ENCODE data around the gene TMEM51. TPM values are rescaled to one million over a fixed set of nuclear protein-coding genes. Genes with fewer than 3 reads are reported as not detected.

The TMEM51 gene
- total RNA-seq, 2 donors from 2014 or later = 23.4 to 27.4 TPM

DNA sequence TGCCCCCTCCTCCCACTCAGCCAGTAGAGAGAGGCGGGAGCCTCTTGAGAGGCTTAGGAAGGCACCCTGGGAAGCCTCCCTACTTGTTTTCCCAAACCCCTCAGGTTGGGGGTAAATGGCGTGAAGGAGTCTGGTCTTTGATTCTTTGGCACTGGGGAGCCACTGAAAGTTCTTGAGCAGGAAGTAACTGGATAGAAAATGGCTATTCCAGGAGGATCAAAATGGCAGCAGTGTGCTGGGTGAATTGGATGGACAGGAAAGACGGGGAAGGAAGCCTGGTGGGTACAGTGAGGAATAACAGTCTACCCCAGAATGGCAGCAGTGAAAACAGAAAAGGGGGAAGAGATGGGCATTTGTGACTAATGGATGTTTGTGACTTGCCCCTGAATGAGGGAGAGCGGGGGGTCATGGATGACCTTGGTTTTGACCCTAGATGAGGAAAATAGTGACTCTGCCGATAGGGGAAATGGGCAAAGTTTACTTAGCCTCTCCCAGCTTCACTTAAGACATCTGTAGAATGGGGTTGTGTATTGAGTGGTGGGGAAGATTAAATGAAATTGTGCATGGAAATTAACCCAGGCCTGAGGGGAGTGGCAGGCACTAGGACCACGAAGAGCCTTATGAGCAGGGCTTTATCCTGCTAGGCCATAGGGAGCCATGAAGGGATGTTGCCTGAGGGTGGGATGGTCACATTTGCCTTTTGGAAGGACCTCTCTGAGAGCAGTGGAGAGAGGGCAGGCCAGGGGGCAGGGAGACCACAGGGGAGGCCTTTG, 32.7 kb downstream of the TMEM51 start:
- intact Hi-C loops (cut with DNase I, micrococcal nuclease) = no loop called here
- ATAC-seq = no peak
- no peak for DNase-seq

DNA sequence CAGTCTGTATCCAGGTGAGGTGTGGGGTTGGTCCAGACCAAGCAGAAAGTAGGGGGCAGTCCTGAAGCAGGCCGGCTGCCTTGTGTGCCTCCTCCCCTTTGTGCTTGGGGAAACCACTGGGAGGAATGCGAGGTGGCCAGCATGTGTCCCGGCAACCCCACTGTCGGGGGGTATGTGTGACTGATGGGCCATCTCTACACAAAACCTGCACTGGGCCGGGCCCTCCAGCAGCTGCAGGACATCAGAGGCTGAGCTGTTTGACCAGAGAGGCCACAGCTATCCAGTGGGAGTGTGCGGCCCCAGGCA, 33.3 kb downstream of the TMEM51 start:
- DNase-seq (no peak), ATAC-seq (no peak)
- intact Hi-C loops (cut with DNase I, micrococcal nuclease) = no loop called here

DNA sequence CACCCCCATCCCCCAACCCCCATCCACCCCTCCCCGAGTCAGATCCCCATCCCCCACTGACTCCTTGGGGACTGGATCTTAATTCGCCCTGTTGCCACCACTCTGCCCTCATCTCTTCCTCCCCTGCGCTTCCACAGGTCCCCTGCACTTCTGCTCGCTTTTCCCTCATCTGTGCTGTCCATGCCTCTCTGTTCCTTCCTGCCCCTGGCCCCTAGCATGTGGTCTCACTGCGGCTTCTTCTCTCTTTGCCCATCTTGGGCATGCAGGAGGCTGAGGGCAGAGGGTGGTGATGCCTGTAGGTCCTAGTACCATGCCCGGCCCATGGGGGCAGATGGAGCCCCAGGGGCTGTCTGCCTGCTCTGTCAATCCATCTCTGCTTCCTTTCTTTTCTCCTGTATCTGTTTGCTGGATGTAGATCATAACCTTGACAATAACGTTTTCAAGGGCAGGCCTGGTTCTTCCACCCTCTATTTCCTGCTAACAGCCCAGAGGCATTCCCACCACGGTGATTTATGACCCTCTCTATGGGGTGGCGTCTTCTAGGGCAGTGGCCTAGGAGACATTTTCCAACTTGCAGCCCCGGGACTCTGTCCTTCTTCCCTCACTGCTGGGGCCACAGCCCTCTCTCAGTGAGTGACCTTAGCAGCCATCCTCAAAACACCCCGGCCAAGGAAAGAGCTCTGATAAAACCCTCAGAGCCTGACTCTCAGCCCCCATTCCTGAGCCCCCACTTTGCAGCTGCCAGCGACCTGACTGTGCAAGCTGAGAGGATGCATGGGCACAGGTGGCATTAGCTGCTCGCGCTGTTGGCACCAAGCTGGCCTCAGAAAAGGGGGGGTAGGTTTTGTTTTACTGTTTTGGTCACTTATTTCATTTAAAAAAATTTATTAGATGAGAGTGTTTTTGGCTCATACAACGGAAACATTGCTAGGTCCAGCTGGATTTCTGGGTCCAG, 33.9 kb downstream of the TMEM51 start:
- ATAC-seq = peak; percentile 59

DNA sequence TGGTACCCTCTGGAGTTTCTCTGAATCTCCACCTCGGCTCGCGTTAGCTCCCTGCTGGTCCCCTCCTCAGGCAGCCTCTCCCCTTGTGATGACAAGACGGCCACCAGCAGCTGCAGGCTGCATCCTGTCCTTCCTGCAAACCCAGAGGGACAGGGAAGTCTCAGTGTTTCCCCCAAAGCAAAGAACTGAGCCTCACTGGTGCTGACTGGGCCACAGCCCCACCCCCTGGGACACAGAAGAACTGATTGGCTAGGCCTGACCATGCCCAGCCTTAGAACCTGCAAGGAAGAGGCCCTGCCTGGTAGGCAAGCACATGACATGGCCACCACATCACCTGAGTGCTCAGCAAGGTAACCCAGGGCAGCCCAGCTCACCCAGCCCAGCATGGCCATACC, 34.6 kb downstream of the TMEM51 start:
- DNase-seq = peak in 1 of 2 donors; percentile 60
- intact Hi-C loops (cut with DNase I, micrococcal nuclease) = no loop called here
- ATAC-seq = peak; percentile 56

More for the DNA sequence above, 33.9 kb downstream of the TMEM51 start:
- no peak for DNase-seq
- intact Hi-C loops (cut with DNase I, micrococcal nuclease) = no loop called here

DNA sequence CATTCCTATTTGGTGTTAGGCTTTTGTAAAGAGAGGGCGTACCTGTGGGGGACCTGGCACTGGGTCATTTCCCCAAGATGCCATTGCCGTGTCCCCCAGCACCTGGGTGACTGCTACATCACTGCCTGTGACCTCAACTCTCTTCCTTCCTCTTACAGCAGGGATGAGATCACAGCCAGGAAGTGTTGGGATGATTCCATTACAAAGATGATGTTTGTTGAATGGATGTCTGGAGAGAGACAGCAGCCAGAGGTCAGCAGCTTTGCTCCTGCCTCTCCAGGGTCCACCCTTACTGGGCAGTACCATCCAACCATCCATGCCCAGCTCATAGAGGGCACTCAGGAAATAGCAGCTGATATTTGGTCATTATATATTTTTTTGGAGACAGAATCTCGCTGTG, 35.1 kb downstream of the TMEM51 start:
- intact Hi-C loops (cut with DNase I, micrococcal nuclease) = no loop called here
- no peak for DNase-seq
- ATAC-seq = peak; percentile 16

DNA sequence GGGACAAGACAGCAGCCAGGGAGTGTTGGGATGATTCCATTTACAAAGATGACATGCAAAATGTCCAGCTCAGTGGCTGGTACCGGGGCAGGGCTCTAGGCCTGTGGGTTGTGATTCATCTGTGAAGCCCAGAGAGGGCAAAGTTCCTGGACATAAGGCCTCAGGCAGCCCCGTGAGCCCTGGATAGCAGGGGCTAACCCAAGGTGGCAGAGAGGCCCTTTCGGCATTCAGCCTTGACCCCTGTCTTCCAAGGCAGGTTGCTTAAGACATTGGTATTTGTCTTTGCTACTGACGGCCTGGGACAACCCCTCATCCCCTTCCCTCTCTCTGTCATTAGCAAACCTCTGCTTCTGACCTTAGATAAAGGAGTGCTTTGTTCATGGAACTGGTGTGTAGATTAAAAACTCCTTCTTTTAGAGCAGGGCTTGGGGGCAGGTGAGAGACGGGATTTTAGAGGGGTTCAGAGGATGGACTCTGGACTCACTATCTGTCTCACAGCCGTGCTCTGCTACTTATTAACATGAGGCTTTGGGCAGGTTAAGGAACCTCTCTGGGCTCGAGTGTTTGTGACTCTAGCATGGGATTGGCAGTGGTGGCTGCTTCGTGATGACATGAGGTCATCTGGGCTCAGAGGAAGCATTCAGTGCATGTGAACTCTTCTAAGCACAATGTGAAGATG, 36.3 kb downstream of the TMEM51 start:
- no peak for DNase-seq
- ATAC-seq = peak; percentile 73
- intact Hi-C loops (cut with DNase I, micrococcal nuclease) = no loop called here

DNA sequence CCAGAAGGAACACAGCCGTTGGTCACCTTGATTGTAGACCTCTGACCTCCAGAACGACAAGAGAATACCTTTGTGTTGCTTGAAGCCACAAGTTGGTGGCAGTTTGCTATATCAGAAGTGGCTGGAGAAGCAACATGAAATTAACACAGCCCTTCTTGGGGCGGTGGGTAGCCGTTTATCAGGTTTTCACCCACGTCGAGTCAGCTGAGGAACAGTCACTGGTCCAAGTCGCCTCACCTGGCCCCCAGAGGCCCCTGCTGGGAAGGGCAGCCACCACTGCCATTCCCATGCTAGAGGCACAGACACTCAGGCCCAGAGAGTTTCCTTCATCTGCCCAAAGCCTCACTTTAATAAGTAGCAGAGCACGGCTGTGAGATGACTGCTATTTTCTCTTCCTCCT, 37.7 kb downstream of the TMEM51 start:
- no peak for DNase-seq

DNA sequence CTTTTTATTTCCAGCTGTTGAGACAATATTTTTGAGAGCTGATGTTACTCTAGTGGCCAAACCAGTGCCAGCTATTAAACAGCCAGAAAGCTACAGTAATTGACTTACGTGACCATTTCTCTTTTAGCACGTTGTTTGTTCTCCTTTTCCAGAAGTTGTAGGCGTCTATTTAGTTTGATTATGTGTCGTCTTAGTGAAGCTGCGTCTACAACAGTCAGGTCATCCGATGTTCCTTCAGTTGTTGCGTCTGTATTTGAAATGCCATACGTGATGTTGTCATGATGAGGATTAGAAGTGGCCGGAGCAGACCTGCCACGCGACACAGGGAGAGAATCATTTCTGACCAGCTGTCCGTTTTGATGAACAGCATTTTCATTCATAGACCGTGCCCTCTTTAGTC, 38.2 kb downstream of the TMEM51 start:
- DNase-seq = no peak
- no peak for ATAC-seq
- intact Hi-C loops (cut with DNase I, micrococcal nuclease) = no loop called here

More for the DNA sequence above, 37.7 kb downstream of the TMEM51 start:
- ATAC-seq = no peak
- intact Hi-C loops (cut with DNase I, micrococcal nuclease) = no loop called here

DNA sequence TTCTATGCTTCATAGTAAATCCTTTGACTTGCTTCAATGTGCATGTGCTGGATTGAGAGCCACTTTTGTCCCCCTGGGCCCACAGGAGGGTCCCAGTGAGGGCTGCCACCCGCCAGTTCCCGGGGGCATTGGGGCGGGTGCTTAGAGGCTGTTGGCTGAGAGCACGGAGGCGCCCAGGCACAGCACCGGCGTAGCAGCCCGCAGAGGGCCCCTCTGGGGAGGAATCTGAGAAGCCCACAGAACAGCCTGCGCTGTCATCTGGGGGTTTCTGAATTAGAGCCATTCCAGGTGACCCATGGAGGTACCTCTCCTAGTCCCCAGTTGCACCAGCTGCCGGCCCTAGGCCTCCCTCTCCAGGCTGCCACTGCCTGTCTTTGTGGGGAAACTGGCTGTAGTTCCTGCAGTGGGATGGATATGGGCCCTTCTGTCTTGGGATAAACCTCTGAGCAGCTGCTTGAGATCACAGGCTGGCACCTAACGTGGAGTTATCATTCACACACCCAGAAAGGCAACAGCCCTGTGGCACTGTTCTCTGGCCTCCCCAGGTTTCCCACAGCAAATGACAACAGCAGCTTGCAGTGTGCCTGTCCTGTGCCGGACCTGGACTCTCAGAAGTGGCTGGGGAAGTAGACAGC, 39.5 kb downstream of the TMEM51 start:
- intact Hi-C loops (cut with DNase I, micrococcal nuclease) = no loop called here
- DNase-seq (no peak), ATAC-seq (no peak)

DNA sequence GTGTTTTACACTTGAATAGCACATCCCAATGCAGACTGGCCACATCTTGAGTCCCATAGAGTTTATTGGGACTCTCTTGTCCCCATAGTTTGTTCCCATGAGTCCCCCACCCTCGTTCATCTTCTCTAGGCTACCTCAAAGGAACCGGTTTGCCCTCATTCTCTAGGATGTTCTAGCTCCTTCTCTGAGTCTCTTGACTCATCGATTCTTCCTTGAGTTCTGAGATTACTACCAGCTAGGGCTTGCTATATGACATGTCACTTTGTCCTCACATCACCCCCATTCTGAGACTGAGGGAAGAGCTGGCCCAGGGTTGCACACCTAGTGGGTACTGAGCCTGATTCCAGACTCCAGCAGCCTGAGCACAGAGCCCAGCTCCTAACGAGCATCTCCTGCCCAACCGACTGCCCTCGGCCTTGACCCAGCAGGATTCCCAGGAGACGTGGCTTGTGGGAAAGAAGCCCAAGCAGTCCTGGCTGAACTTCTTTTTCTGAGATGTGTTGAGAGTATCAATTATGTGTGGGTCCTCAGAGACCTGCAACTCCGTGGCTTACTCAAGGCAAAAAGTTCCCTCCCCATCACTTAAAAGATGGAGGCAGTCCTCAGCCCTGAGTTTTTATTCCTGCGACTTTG, 42.0 kb downstream of the TMEM51 start:
- no peak for ATAC-seq
- DNase-seq = no peak
- intact Hi-C loops (cut with DNase I, micrococcal nuclease) = no loop called here

DNA sequence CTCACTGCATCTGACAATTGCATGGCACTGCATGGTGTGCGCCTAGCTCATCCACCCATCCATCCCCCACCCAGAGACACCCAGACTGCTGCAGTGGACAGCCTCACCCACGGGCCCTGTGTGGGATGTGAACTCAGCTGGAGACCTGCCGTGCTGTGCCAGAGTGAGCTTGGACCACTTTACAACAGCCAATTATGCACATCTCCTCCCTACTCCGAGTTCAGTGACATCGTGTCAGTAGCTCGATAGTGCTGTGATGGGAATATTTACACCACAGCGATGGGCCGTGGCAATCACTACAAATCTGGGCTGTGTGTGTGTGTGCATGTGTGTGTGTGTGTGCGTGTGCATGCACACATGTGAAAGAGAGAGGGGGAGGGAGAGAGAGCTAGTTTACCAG, 42.5 kb downstream of the TMEM51 start:
- no peak for ATAC-seq
- intact Hi-C loops (cut with DNase I, micrococcal nuclease) = no loop called here
- DNase-seq = no peak

DNA sequence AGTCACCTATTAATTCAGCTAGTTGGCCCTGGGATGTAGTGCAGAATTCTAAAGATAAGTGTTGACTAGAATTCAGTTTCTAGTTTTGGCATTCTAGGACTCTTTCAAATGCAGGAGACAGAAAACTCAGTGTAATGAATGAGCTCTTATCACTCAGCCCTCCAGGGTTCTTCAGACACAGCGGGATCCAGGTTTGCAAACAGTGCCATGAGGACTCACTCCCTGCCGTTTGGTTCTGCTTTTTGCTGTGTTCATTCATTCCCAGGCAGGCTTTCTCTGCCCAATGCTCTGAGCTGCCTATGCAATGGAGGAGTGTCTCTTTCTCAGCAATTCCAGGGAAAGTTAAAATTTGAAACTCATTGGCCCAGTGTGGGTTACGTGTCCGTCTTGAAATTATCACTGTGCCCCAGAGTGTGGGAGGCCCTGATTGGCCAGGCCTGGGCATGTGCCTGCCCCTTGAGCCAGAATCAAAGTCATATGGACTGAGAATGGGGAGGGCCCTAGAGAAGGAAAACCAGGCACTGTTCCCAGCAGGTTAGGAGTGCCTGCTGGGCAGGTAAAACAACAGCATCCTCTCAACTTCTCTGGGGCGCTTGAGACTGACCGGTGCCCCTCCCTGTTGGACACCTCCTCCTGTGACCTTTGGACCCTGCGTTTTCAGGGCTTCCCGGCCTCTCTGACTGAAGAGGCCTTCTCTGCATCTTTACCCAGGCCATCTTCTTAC, 43.4 kb downstream of the TMEM51 start:
- peak; percentile 73 for ATAC-seq
- intact Hi-C loops (cut with DNase I, micrococcal nuclease) = no loop called here
- peak; percentile 71 to 85 for DNase-seq

DNA sequence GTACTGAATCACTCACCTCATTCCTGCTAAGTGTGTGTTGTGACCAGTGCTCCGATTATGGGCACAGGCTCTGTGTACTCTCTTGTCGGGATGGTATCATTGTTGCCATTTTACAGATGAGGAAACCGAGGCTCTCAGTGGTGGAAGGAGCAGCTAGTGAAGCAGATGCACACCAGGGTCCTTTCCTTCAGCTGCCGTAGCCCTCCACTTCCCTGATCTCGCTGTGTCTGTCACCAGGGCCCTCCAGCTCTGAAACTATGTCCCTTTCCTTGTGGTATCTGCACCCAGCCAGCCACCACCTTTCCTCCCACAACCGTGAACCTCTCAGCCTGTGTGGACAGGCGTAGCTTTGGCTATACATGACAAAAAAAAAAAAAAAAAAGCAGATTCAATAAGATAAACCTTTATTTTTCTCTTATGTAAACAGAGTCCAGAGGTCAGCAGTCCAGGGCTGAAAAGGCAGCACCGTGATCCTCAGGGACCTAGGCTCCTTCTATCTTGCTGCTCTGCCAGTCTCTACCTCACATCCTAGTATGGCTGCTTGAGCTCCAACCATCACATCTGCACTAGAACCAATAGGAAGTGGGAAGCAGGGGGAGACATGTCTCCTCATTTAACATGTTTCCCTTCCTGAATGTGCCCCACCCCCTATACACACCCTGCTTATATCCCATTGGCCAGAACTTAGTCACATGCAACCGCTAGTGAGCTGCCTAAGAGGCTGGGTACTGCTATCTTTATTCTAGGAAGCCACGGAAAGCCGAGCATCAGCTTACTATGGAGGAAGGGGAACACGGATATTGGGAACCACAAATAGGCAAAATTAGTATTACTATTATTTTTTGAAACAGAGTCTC, 44.3 kb downstream of the TMEM51 start:
- intact Hi-C loops (cut with DNase I, micrococcal nuclease) = no loop called here
- DNase-seq (no peak), ATAC-seq (peak; percentile 23)

DNA sequence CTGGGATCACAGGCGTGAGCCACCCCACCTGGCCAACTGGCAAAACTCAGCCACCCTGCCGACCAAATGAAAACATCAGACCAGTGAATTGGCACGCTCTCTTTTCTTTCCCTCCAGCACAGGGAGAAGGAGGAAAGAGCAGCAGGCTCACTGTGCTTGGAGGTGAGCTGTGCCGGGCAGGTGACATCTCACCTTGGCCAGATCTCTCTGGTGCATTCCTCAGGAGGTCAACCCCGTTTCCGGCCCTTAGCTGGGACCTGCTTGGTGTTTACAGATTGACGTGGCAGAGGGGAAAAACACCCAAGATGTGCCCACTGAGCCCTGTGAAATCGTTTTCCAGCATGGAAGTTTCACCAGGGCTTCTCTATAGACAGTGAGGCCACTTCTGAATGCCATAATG, 45.1 kb downstream of the TMEM51 start:
- DNase-seq (no peak), ATAC-seq (no peak)
- intact Hi-C loops (cut with DNase I, micrococcal nuclease) = no loop called here

DNA sequence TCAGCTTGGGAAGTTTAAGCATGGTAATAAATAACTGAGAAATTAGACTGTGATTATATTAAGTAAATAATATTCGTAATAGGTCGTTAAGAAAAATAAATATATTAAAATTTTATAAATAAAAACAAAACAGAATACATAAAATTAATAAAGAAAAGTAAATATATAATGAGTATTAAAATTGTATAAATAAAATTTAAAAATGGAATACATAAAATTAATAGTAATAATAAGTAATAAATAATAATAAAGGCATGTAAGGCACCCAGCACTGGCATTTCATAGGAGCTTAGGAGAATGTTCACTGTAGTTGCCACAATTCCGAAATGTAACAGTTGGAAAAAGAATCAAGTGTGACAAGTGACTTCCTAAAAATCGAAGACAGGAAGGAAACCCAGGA, 47.7 kb downstream of the TMEM51 start:
- ATAC-seq (no peak), DNase-seq (no peak)
- intact Hi-C loops (cut with DNase I, micrococcal nuclease) = no loop called here

DNA sequence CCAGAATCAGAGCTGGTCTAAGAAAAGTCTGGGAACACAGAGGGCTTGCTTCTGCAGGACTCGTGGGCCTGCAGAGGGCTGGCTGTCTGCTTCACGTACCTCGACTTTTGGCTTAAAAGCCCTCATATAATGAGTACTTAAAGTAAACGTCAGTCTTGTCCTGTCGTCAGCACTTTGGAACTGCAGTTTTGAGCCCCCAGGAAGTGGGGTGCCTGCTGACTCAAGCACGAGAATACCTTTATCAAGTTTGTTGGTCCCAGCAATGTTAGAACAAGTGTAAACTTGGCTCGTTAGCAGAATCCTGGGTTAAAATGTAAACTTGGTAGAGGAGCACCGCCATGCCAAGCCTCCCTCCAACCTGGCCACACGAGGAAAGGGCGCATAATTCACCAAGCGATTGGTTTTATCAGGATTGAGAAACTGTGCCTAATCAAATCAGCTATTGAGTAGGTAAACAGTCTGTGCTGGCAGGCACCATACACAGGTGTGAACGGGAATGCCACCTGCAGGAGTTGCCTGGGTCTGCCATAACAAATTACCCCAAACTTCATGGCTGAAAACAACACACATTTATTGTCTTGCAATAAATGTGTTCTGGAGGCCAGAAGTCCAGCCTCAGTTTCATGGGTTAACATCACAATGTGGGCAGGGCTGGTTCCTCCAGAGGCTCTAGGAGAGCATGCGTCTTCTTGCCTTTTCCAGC, 48.5 kb downstream of the TMEM51 start:
- intact Hi-C loops (cut with DNase I, micrococcal nuclease) = no loop called here
- peak; percentile 76 for ATAC-seq
- peak; percentile 66 to 85 for DNase-seq

DNA sequence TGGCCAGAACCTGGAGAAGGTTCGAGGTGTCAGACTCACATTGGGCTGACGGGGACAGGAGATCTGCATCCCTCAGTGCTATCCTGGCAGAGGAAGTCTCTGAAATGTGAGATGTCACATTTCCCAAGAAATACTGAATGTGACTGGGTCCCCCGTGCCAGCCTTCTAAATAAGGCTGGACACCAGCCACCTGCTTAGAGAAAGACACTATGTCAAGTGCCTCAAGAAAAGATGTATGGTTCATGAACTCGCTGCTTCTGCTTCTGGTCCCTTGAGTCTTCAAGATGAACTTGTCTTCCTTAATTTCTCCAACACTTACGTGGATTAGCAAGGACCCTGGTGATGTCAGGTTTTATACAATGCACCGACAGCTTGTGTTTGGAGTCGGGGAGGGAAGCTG, 51.4 kb downstream of the TMEM51 start:
- ATAC-seq (no peak), DNase-seq (no peak)
- intact Hi-C loops (cut with DNase I, micrococcal nuclease) = no loop called here
